GM18868 (cell line): ENCODE measurements around the gene ZNF777.

Experiments
- ATAC-seq: cut with Tn5 transposase; IDR thresholded peaks from one replicate; pipeline ENCODE4 v1.9.1; 2021; ENCODE audit warnings: mild to moderate bottlenecking, moderate library complexity; ENCODE audit not compliant: unreplicated experiment

ZNF777 gene

GRCh38 chr7:149477494-149478443, 16.9 kb upstream of the ZNF777 start:
- ATAC-seq: no peak

DNA sequence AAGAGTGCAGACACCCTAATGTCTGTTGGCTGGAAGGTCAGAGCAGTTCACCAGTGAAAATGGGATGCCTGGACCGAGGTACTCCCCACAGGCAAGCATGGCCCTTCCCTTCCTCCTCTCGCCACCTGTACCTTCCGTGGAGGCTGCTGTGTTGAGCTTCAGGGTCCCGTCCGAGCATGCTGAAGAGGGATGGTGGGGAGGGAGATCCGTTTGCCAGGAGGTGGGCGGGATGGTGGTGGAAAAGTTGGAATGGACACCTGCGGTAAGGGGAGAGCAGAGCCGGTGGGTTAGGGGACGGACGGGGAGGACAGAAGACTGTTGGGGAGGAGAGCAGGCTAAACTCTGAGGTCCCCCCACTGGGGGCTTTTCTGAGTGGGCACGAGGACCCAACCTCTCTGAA, 15.9 kb upstream of the ZNF777 start:
- no peak for ATAC-seq

- no peak for ATAC-seq
Observed at GRCh38 chr7:149475121-149476045, 14.5 kb upstream of the ZNF777 start.

GRCh38 chr7:149474309-149475120, 13.7 kb upstream of the ZNF777 start:
- no peak for ATAC-seq

DNA sequence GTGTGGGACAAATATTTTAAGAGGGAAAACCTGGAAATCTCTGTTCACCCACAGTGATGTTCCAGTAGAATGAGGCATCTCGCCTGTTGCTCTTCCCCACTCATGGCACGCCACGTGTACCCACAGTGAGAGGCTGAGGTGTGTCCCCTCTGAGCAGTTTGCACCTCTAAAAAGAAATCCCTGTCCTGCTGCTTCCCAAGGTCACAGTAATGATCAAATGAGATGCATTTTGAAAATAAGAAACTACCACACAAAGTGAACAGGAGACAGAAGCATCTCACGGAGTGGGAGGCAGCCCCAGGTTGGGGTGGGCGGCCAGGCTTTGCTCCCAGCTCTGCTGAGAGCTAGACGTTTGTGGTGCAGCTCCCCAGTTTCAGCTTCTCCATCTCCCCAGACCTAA, 12.4 kb upstream of the ZNF777 start:
- ATAC-seq: no peak

- no peak for ATAC-seq
Observed at GRCh38 chr7:149471289-149471953, 10.6 kb upstream of the ZNF777 start.

GRCh38 chr7:149469806-149470205, 8.9 kb upstream of the ZNF777 start:
- ATAC-seq: no peak

GRCh38 chr7:149468208-149468607, 7.3 kb upstream of the ZNF777 start:
- ATAC-seq: no peak

- no peak for ATAC-seq
Observed at GRCh38 chr7:149467321-149467859, 6.5 kb upstream of the ZNF777 start.

GRCh38 chr7:149466364-149466763, 5.5 kb upstream of the ZNF777 start:
- ATAC-seq: no peak

GRCh38 chr7:149463500-149464161, 2.8 kb upstream of the ZNF777 start:
- ATAC-seq: no peak

DNA sequence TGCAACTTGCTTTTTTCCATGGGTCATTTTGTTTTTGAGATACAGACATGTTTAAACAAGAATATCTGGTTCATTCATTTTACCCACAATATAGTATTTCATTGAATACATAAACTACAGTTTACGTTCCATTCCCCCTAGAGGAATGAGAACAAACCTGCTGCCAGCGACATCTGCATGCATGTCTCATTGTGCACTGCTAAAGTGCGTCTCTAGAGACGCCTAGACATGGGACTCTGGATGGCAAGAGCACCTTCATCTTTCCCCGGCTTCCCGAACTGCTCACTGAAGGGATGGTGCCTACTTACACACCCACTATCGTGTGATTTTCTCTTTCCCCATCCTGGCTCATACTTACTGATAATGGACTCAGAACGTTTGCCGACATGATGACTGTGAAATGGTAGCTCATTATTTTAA, 1.2 kb upstream of the ZNF777 start:
- ATAC-seq: no peak

GRCh38 chr7:149459540-149460452, 1.1 kb downstream of the ZNF777 start:
- ATAC-seq: peak; percentile 32

GRCh38 chr7:149459201-149459539, 1.7 kb downstream of the ZNF777 start:
- ATAC-seq: no peak

DNA sequence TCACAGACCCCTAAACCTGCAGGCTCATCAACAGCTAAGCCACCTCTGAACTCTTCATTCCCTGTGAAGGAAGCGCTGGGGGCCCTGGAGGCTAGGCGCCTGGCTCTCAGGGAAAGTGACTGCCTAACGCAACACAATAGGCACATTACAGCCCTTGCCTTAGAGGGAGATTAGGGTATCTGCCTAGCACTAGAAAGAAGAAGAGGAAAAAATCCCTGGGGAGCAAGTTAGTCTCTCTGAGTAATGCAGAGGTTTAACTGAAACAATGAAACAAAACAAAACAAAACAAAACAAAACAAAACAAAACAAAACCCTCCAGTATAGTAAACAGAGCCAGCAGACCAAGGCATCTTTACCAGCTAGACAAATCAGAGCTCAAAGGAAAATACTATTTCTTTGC, 2.6 kb downstream of the ZNF777 start:
- ATAC-seq: no peak

DNA sequence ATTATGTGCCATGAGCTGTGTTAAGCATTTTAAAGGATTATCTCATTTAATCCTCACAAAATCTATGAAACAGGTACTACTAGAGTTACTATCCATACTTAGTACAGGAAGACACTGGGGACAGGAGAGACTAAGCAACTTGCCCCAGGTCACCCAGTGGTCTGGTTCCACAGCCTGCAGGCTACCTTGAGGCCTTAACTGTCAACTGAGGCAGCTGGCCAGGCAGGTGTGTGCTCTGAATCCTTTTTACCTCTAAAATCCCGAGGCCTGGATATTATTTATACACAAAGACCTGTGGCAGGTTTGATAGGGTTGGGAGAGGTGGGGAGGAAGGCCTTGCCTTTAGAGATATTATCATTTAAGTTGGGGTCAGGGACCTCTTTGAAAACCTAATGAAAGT, 3.1 kb downstream of the ZNF777 start:
- ATAC-seq: no peak

DNA sequence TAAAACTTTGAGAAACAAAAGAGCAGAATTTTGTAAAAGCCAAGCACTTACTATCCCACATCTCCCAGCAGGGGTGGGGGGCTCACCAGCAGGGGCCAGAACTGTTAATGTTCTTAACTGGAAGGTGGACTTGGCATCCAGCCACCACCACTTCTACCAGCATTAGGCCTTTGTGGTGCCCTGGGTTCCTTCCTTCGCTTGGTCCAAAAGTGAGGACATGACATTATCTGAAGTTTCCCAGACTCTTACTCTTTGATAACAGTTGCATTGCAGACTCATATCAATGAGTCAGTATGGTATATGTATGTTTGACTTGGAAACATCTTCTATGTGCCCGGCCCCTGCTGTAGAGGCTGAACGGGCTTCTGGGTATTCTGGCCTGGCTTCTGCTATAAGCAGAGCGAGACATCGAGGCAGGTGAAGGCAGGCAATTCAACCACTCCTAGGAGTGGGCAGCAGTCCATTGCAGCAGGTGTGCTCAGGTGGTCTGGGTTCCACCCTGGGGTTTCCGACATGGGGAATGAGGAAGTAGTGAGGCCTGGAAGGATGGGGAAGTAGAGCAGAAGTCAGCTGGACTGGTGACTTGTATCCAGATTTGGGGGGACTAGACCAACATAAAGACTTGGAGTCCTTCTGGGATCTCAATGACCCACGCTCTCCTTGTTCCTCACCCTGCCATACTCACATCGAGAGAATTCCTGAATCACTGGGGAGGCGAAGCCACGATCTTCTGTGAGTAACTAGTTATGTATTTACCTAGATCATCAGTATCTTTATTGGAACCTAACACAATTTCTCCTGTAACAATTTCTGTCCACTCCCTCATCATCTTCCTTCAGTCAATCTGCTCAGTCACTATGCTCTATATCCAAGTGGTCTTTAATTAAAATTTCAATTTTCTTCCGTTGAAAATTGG, 4.1 kb downstream of the ZNF777 start:
- no peak for ATAC-seq
